B cell (primary cell): ENCODE measurements around the gene EPB41L2. TPM values are rescaled to one million over a fixed set of nuclear protein-coding genes. Genes with fewer than 3 reads are reported as not detected.

Experiments
- ATAC-seq: fragments of 200-7000 bp; cut with Tn5 transposase; one replicate; pipeline ENCODE4 v1.10.0; 2021; ENCODE audit warnings: low read depth, mild to moderate bottlenecking, moderate number of reproducible peaks, moderate library complexity
- CTCF ChIA-PET: fragments of 350-600 bp; sonication (Branson Sonifier 250); formaldehyde crosslinking; loops from one replicate; lab custom pipeline; 2021; ENCODE audit warnings: antibody characterized with exemption, inconsistent platforms; lab: Charles Lee
- POLR2A ChIA-PET: fragments of 350-600 bp; sonication (Branson Sonifier 250); formaldehyde crosslinking; loops from one replicate; lab custom pipeline; 2021; ENCODE audit warnings: antibody characterized with exemption; lab: Charles Lee
- DNase-seq: peaks from one replicate; pipeline ENCODE4 v3.0.0; 2013
- H2AFZ ChIP-seq: 2 replicates; pipeline ENCODE4 v1.6.1; 2012; ENCODE audit warnings: mild to moderate bottlenecking, low read depth, low read length; ENCODE audit not compliant: insufficient read depth, poor library complexity, severe bottlenecking
- H3K27ac ChIP-seq, 2 donors: 1 replicate in 1 of 2; 2 replicates in 1 of 2; pipeline ENCODE4 v1.5.1; 2012 to 2013; ENCODE audit warnings: low read length in 2 of 2, mild to moderate bottlenecking in 2 of 2, moderate library complexity in 1 of 2
- H3K27me3 ChIP-seq, 4 experiments: fragments of 200-600 bp in 1 of 4; sonication (generic) in 1 of 4; replicated peaks in 1 of 4; 1 replicate in 2 of 4; 2 replicates in 2 of 4; pipeline versions ENCODE4 v1.6.1 to v1.7.0; 2013 to 2016; ENCODE audit warnings: low read length in 3 of 4, mild to moderate bottlenecking in 2 of 4, mixed read lengths in 1 of 4, moderate library complexity in 1 of 4; ENCODE audit not compliant: insufficient read depth in 4 of 4, control insufficient read depth in 3 of 4; ENCODE audit errors: control extremely low read depth in 1 of 4
- H3K36me3 ChIP-seq, 2 experiments: replicated peaks in 1 of 2; 1 replicate in 1 of 2; 2 replicates in 1 of 2; pipeline versions ENCODE4 v1.6.1 to v1.7.1; 2013; ENCODE audit warnings: low read length in 1 of 2; ENCODE audit not compliant: insufficient read depth in 2 of 2, control insufficient read depth in 1 of 2; ENCODE audit errors: control extremely low read depth in 1 of 2, extremely low read depth in 1 of 2
- H3K4me1 ChIP-seq, 2 donors: fragments of 200-600 bp in 1 of 2; sonication (generic) in 1 of 2; 1 replicate in 1 of 2; 2 replicates in 1 of 2; pipeline versions ENCODE4 v1.5.1 to v1.6.1; 2013 to 2017; ENCODE audit warnings: low read length in 2 of 2; ENCODE audit not compliant: control insufficient read depth in 2 of 2, insufficient read depth in 2 of 2
- H3K4me2 ChIP-seq: replicated peaks from 2 replicates; pipeline ENCODE3; 2012; ENCODE audit warnings: mild to moderate bottlenecking, low read depth, low read length; ENCODE audit not compliant: poor library complexity, severe bottlenecking
- H3K4me3 ChIP-seq, 5 experiments: fragments of 200-600 bp in 1 of 5; sonication (generic) in 1 of 5; 1 replicate in 3 of 5; 2 replicates in 2 of 5; pipeline versions ENCODE4 v1.5.1 to v1.7.0; 2011 to 2016; ENCODE audit warnings: low read length in 4 of 5, mild to moderate bottlenecking in 4 of 5, low read depth in 2 of 5, control low read depth in 1 of 5, moderate library complexity in 1 of 5; ENCODE audit not compliant: insufficient read depth in 1 of 5; ENCODE audit errors: control extremely low read depth in 1 of 5, extremely low read depth in 1 of 5
- H3K79me2 ChIP-seq: fragments of 200-600 bp; sonication (generic); one replicate; pipeline ENCODE4 v1.6.0; 2016; ENCODE audit warnings: low read length; ENCODE audit not compliant: control insufficient read depth, insufficient read depth
- H3K9ac ChIP-seq: fragments of 200-600 bp; sonication (generic); 2 replicates; pipeline ENCODE4 v1.6.1; 2017; ENCODE audit warnings: mild to moderate bottlenecking, low read length, moderate library complexity
- H3K9me3 ChIP-seq, 3 donors: one replicate each; pipeline versions ENCODE4 v1.6.1 to v1.7.1; 2013; ENCODE audit warnings: low read length in 2 of 3; ENCODE audit not compliant: control insufficient read depth in 2 of 3, insufficient read depth in 1 of 3; ENCODE audit errors: control extremely low read depth in 1 of 3
- H4K20me1 ChIP-seq: 2 replicates; pipeline ENCODE4 v1.6.0; 2012; ENCODE audit warnings: mild to moderate bottlenecking, low read length; ENCODE audit not compliant: insufficient read depth, control insufficient read depth, poor library complexity, severe bottlenecking
- H3K27ac Mint-ChIP-seq: one replicate; pipeline ENCODE4 v1.8.0; 2021; ENCODE audit warnings: mixed read lengths
- H3K27me3 Mint-ChIP-seq: one replicate; pipeline ENCODE4 v1.8.0; 2021; ENCODE audit warnings: mixed read lengths
- H3K4me1 Mint-ChIP-seq: one replicate; pipeline ENCODE4 v1.8.0; 2021; ENCODE audit warnings: mixed read lengths
- H3K4me3 Mint-ChIP-seq: one replicate; pipeline ENCODE4 v1.8.0; 2021; ENCODE audit warnings: mixed read lengths
- H3K9me3 Mint-ChIP-seq: one replicate; pipeline ENCODE4 v1.8.0; 2022; ENCODE audit warnings: mixed read lengths; ENCODE audit not compliant: insufficient read depth
- CTCF ChIP-seq: fragments of 200-600 bp; IDR thresholded peaks from one replicate; pipeline ENCODE4 v1.8.0; 2022; ENCODE audit warnings: antibody characterized with exemption, mild to moderate bottlenecking
- EZH2 ChIP-seq: IDR thresholded peaks from 2 replicates; pipeline ENCODE4 v1.6.1; 2012; ENCODE audit warnings: borderline replicate concordance, low read depth, mild to moderate bottlenecking, moderate library complexity, low read length; ENCODE audit not compliant: insufficient read depth, poor library complexity, severe bottlenecking
- WGBS: methylation state at CpG from one replicate; pipeline ENCODE4 v1.1.5; 2013; ENCODE audit warnings: missing lambda C conversion rate; ENCODE audit not compliant: insufficient coverage; 5-methylcytosine and 5-hydroxymethylcytosine counted together
- intact Hi-C: fragments of 100-400 bp; cut with micrococcal nuclease; formaldehyde crosslinking; loops from one replicate; pipeline ENCODE4 v1.10.0; 2022
- polyA minus RNA-seq: library from RNA; depleted of rRNA, polyadenylated mRNA; stranded (reverse); fragments of >200 nt; gene quantifications from 2 replicates; pipeline ENCODE4 v1.2.3, GENCODE V29; 2012
- polyA plus RNA-seq: library from polyadenylated mRNA; depleted of rRNA; stranded (reverse); fragments of >200 nt; gene quantifications from 2 replicates; pipeline ENCODE4 v1.2.3, GENCODE V29; 2012
- total RNA-seq, 2 donors: library from RNA; stranded (reverse); fragments of 120-200 nt in 1 of 2; gene quantifications; 1 replicate in 1 of 2; 2 replicates in 1 of 2; pipeline versions ENCODE4 v1.2.3 to v1.2.4, GENCODE V29; 2013 to 2022

EPB41L2 gene
- total RNA-seq (59.8 and 61.0 TPM in 2 replicates), polyA plus RNA-seq (17.8 and 23.7 TPM in 2 replicates), polyA minus RNA-seq (16.8 and 22.9 TPM in 2 replicates)
- 32.8 TPM for total RNA-seq (2013)

- H2AFZ ChIP-seq: peak within 1 kb of the TSS; percentile 80
- DNase-seq (peak; percentile 93), ATAC-seq (peak; percentile 89)
- intact Hi-C loops: loop anchor here (2.0 to 10.0 kb wide), 5 partner anchors 46 to 1452 kb away; partner anchors contain the start of gene STX7
- H3K27ac ChIP-seq: peak within 1 kb of the TSS; percentile 72 to 78
- peaks cover 1% of the 10 kb centered on the region for H3K9me3 Mint-ChIP-seq
- peak within 1 kb of the TSS; percentile 92 for H3K4me3 Mint-ChIP-seq
- H3K9me3 ChIP-seq: no peaks in the 10 kb centered on the region
- TF ChIP-seq CTCF: peak; percentile 31
- TF ChIP-seq EZH2: no peak
- no peaks in the 10 kb centered on the region for H3K36me3 ChIP-seq
- peak within 1 kb of the TSS; percentile 84 for H3K9ac ChIP-seq
- H3K79me2 ChIP-seq: peaks cover 25% of the 10 kb centered on the region
- H3K4me1 Mint-ChIP-seq: peaks cover 33% of the 10 kb centered on the region
- no peaks in the 10 kb centered on the region for H3K27me3 Mint-ChIP-seq
- peak within 1 kb of the TSS; percentile 73 to 94 (median 90) for H3K4me3 ChIP-seq
- H3K4me2 ChIP-seq: peak within 1 kb of the TSS; percentile 78
- H3K27ac Mint-ChIP-seq: peak within 1 kb of the TSS; percentile 81
- POLR2A ChIA-PET: interaction anchor here (0.7 kb wide), 1 partner anchor 1422 kb away, joined by 3 read pairs; no protein-coding TSS in a partner anchor
- no peaks in the 10 kb centered on the region for H3K27me3 ChIP-seq
- H3K4me1 ChIP-seq: peaks cover 27 to 32% of the 10 kb centered on the region in 2 donors
- no peaks in the 10 kb centered on the region for H4K20me1 ChIP-seq
- CTCF ChIA-PET: interaction anchor here (2.4 kb wide), 1 partner anchor 54 kb away, joined by 8 read pairs; no protein-coding TSS in a partner anchor
- under 1% methylated on average over 61 of the region's 61 CpGs for WGBS
Observed at GRCh38 chr6:131063028-131063763, at the start of gene EPB41L2. Gene EPB41L2, minus strand, starts transcription at chr6:131063245. Its CDS starts 106,760 bp downstream, at chr6:130956485.

GRCh38 chr6:131112249-131112648 is 49.2 kb upstream of the EPB41L2 start:
- H3K27me3 Mint-ChIP-seq: no peaks in the 10 kb centered on the region
- intact Hi-C loops: no loop called here

More at GRCh38 chr6:131112249-131112648, 49.2 kb upstream of the EPB41L2 start:
- no CpG with 5 or more reads among the region's 1 CpG for WGBS
- Histone ChIP-seq H3K4me1 (peaks cover 17% of the 10 kb centered on the region in 2 donors), H3K79me2 (no peaks in the 10 kb centered on the region), H3K27me3 (no peaks in the 10 kb centered on the region), H3K36me3 (no peaks in the 10 kb centered on the region), H3K4me2 (no peak overlapping the region), H3K27ac (no peak overlapping the region), H3K4me3 (no peak overlapping the region), H3K9me3 (no peaks in the 10 kb centered on the region), H4K20me1 (no peaks in the 10 kb centered on the region), H2AFZ (no peak overlapping the region), H3K9ac (no peak overlapping the region)
- Mint-ChIP-seq H3K4me3 (no peak overlapping the region), H3K9me3 (no peaks in the 10 kb centered on the region), H3K27ac (no peak overlapping the region), H3K4me1 (peaks cover 19% of the 10 kb centered on the region)
- DNase-seq: no peak
- CTCF ChIA-PET: interaction anchor here (1.2 to 11.3 kb wide), 2 partner anchors 227 to 422 kb away, joined by 4 to 316 read pairs; no protein-coding TSS in a partner anchor
- no peak for ATAC-seq
- no peak for TF ChIP-seq CTCF
- TF ChIP-seq EZH2: no peak
- POLR2A ChIA-PET: no interaction called here
